CD4-positive, alpha-beta T cell treated with Interleukin-17A for 4 hours (primary cell): ENCODE data around the gene WNT5B.
A peak's percentile ranks its signal among the peaks of the same experiment; 100 is the strongest.

ENCODE experiments used
- DNase-seq: peaks from one replicate; pipeline ENCODE4 v3.0.0-alpha.2; 2020; ENCODE audit warnings: mixed read lengths

Gene WNT5B

DNA sequence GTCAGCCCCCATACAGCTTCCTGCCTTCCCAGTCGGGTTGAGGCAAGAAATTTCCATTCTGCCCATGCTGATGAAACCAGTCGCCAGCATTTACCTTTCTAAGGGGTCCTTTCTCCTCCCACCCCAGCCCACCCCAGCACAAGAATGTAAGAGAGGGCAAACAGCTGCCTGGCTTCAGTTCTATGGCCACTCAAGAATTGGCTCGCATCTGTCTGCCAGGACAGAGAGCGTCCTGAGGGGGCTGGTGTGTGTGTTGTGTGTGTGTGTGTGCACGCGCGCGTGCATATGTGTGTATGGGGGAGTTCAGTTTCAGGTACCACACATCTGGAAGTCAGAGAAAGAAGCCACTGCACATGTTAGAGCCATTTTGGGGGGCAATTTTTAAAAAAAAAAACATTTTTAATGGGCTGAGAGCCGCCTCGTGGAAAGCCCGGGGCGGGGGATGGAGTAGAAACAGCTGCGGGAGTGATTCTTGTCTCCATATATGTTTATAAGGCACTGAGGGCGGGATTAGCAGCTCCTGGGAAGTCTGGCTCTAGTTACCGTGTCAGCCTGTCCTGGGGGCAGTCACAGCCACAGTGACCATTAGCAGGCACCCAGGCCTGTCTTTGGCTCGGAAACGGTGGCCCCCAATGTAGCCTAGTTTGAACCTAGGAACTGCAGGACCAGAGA, at the start of gene WNT5B:
TSS of gene WNT5B (plus strand) at position 566 of the 672 bp plus-strand sequence. CDS start 2,124 bp downstream, outside the sequence.
- no peak for DNase-seq

GRCh38 chr12:1579651-1580435, 49.2 kb upstream of the WNT5B start:
- no peak for DNase-seq

DNA sequence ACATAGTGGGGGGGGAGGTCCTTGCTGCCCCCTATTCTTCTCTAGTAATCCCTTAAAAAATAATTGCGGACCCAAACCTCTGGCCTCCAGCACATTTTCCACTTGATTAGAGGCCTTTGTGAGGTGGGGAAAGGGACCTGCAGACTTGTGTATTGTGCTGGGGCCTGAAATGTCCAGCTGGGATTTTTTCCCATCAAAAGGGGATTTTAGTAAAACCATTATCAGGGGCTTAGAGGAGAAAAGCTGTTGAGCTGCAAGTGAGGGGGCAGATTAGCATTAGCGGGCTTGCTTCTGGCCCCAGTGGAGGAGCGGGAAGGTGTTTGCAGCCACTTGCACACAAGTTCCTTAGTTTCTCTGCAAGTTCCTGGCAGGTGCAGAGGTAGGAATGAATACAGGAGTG, 48.5 kb upstream of the WNT5B start:
- DNase-seq, result no peak

DNA sequence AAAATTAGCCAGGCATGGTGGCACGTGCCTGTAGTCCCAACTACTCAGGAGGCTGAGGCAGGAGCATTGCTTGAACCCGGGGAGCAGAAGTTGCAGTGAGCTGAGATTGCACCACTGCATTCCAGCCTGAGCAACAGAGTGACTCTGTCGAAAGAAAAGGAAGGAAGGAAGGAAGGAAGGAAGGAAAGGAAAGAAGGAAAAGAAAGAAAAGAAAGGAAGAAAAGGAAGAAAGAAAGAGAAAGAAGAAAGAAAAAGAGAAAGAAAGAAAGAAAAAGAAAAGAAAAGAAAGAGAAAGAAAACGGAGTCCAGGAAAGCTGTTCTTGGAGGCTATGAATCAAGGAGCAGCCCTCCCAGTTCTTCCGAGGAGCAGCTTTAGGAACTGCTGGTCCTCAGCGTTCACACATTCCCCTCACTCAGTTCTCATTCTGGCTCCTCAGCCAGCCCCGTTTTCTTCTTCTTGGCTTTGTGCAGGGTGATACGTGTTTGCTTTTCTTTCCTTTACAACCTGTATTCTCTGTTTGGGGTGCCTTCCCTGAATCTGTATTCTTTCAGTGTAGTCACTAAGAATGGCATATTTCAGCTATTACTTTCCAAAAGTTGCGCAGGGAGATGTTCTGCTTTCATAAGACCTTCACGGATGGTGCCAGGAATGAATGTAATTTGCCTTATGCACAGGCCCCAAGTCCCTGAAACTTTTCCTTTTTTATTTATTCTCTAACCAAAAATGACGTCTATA, 46.9 kb upstream of the WNT5B start:
- no peak for DNase-seq

DNA sequence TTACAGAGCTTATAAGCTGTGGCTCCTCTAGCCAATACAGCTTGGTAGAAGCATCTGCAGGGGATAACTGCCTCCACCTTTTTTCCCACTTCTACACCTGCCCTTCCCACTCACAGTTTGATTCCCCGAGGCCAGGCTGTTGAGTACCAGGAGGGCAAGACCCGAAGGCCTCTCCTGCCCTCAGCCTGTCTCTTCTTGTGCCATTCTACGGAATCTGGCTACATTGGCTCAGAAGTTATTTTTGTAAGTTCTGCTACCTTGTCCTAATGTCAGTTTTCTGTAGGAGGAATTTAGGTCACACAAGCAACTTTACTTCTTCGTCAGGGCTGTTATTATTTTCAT, 46.4 kb upstream of the WNT5B start:
- no peak for DNase-seq

GRCh38 chr12:1583421-1584078, 45.5 kb upstream of the WNT5B start:
- peak; percentile 75 for DNase-seq

DNA sequence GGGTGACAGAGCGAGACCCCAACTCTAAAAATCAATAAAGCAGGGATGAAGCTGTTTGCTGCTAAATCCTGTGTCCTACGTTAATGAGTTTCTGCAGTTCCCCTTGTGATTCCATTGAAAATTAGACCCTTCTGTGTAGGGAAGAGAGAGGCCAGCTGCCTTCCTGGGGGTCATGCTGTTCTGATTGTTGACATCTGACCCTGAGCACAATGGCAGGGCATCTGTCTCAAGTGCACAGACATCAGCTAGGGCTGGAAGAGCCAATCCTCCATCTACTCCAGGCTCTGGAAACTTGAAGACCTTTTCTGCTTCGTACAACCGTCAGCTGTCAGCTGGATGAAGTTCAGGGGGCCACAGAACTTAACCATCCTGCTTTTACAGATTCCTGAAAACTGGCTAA, 44.7 kb upstream of the WNT5B start:
- DNase-seq, result no peak

DNA sequence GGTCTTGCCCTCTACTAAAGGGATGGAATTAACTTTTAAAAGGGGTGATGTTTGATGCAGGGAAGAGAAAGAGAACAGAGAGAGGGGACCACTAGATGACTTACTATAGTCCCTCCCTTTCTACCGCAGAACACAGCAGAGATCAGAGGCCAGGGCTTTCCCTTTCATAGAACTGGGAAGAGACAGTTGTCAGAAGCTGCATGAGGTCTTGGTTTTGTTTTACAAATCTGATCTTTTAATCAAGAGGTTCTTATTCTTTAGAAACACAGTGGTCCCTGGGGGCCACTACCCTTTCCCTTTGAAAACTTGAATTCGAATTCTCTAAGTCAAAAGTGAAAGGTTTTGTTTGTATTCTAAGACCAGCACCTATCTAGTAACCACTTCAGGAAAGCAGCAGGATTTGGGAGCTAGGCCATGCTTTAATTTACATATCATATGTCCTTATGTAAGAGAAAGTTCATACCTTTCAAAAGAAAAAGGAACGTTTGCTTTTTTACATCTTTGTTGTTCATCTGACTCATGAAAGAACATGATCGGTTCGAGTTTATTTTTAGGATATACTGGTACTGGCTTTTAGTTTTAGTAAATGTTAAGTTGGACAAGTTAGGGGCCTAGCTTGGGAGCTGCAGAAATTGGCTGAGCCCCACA, 41.0 kb upstream of the WNT5B start:
- no peak for DNase-seq

DNA sequence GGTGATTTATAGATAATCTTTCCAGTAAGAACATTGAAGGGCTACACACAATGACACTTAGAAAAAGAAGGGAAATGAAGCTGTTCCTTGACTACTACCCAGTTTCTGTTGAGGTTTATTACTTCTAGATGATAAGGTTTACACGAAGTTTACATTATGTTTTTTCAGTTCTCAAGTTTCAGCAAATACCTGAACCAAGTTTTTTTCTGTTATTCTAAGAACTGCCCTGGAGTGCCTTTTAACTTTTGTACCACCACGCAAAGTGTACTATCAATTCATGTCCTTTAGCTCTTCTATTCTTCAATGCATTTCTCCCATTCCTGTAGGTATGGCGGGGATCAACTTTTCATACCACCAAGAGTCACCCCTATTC, 40.5 kb upstream of the WNT5B start:
- DNase-seq, result no peak

GRCh38 chr12:1590221-1590979, 38.6 kb upstream of the WNT5B start:
- DNase-seq, result peak; percentile 10

GRCh38 chr12:1591034-1591433, 38.0 kb upstream of the WNT5B start:
- peak; percentile 66 for DNase-seq

DNA sequence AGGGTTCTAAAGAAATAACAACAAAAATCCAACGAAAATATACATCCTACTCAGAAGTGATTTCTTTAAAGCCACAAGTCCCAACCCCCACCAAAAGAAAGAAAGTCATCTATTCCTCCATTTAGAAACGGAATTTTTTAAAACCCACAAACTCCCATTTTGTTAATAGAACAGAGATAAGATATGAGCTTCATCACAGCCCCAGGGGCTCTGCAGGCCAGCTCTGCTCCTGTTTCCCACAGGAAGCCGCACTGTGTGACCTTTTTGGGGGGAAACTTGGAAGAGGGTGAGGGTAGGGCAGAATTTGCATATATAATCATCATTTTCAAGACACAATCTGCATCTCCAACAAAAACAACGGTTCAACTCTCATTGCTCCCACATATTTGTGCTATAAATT, 37.5 kb upstream of the WNT5B start:
- DNase-seq, result no peak

DNA sequence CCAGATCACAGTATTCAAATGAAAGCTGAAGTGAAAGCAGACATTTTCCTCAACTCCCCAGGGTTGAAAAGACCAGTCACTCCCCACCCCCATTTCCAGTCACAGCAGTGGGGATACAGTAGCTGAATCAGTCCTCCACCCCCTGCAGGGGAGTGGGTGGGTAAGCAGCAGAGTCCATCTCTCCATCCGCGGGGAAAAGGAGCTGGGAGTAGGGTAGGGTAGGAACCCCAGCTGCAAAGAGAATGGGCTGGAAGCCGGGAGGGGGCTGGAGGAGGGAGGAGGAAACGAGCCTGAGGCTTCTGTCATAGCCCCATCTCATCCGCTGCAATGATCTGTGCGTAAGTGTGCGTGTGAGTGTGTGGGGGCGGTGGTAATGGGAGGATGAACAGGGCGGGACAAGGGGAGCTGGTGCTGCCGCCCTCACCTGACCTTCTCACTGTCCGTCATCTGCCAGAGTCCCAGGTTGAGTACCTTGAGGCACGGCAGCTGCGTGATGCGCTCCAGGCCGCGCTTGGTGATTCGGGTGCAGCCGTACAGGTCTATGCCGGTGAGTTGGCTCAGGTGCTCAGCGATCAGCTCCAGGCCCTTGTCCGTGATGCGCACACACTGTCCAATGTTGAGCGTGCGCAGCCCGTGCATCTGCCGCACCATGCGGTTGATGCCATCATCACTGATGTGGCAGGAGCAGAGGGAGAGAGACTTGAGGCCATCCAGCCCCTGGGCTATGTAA, 36.4 kb upstream of the WNT5B start:
- peak; percentile 77 for DNase-seq

- DNase-seq, result peak; percentile 71
These were observed 35.6 kb upstream of the WNT5B start for GRCh38 chr12:1593174-1594005.

- DNase-seq, result no peak
These were observed 35.1 kb upstream of the WNT5B start for GRCh38 chr12:1594006-1594260.

DNA sequence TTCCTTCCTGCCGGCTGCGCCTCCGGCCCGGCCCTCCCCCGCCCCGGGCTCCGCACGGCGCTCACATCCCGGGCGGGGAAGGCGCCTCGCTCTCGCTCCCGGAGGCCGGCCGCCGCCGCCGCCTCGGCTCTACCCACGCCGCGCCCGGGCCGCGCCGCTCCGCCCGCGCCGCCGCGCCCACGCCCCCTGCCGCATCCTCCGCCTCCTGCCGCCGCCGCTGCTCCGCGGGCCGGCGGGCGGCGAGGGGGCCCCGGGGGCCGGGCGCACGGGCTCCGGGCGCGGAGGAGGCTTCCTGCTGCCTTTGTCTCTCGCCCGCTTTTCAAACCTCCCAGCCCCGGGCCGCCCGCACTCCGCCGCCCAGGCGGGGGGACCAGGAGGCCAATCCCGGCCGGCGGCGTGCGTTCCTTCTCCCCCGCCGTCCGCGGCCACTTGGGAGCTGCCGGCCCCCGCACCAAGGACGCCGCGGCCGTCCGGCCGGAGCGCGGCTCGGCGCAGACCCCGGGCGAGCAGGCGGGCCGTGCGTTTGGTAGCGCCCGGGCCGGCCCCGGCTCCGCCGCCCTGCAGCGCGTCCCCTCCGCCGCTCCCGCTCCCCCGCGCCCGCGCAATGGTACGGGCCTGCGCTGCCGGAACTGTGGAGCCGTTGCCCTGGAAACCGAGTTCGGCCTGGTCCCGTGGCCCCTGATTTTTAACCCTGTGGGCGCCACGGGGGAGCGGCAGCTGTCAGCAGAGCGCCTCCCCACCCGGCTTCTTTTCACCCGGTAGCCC, 34.6 kb upstream of the WNT5B start, which contains the start of gene FBXL14:
TSS of gene FBXL14 (minus strand) at position 321 of the 765 bp plus-strand sequence. CDS start 515 bp downstream, outside the sequence.
- peak; percentile 93 for DNase-seq

- peak; percentile 41 for DNase-seq
These were observed 33.9 kb upstream of the WNT5B start for GRCh38 chr12:1595026-1595561.

- DNase-seq, result no peak
These were observed 33.2 kb upstream of the WNT5B start for GRCh38 chr12:1595690-1596347.

DNA sequence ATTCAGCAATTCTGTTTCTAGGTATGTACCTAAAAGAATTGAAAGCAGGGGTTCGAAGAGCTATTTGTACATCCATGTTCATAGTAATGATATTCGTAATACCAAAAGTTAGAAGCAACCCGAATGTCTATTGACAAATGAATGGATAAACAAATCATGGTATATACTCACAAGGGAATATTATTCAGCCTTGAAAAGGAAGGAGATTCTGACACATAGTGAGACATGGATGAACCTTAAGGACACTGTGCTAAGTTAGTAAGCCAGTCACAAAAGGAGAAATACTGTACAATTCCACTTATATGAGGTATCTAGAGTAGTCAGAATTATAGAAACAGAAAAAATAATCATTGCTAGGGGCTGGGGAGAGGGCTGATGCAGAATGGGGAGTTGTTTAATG, 30.3 kb upstream of the WNT5B start:
- DNase-seq, result no peak
